ENCODE results near the gene NUP153.

- TF ChIP-seq SPI1 (IDR thresholded peaks at IDR 0.05; ENCODE audit: borderline replicate concordance, low read depth) (no peak), POLR2AphosphoS5 (IDR thresholded peaks at IDR 0.05; ENCODE audit: low read depth) (no peak), GABPA (IDR thresholded peaks at IDR 0.05; ENCODE audit: low read depth) (no peak)
- TF ChIP-seq, protein P1, sequence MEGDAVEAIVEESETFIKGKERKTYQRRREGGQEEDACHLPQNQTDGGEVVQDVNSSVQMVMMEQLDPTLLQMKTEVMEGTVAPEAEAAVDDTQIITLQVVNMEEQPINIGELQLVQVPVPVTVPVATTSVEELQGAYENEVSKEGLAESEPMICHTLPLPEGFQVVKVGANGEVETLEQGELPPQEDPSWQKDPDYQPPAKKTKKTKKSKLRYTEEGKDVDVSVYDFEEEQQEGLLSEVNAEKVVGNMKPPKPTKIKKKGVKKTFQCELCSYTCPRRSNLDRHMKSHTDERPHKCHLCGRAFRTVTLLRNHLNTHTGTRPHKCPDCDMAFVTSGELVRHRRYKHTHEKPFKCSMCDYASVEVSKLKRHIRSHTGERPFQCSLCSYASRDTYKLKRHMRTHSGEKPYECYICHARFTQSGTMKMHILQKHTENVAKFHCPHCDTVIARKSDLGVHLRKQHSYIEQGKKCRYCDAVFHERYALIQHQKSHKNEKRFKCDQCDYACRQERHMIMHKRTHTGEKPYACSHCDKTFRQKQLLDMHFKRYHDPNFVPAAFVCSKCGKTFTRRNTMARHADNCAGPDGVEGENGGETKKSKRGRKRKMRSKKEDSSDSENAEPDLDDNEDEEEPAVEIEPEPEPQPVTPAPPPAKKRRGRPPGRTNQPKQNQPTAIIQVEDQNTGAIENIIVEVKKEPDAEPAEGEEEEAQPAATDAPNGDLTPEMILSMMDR (IDR thresholded peaks at IDR 0.05; ENCODE audit: insufficient read depth, low read length): no peak
These were observed 12.8 kb upstream of the NUP153 start for GRCh38 chr6:17719323-17720041.
